Measurements from ENCODE around the gene ZNF423. TPM values are rescaled to one million over a fixed set of nuclear protein-coding genes. Genes with fewer than 3 reads are reported as not detected.

The ZNF423 gene
- total and polyA plus RNA-seq, 10 donors = 0.36 to 7.0 (median 3.7) TPM

DNA sequence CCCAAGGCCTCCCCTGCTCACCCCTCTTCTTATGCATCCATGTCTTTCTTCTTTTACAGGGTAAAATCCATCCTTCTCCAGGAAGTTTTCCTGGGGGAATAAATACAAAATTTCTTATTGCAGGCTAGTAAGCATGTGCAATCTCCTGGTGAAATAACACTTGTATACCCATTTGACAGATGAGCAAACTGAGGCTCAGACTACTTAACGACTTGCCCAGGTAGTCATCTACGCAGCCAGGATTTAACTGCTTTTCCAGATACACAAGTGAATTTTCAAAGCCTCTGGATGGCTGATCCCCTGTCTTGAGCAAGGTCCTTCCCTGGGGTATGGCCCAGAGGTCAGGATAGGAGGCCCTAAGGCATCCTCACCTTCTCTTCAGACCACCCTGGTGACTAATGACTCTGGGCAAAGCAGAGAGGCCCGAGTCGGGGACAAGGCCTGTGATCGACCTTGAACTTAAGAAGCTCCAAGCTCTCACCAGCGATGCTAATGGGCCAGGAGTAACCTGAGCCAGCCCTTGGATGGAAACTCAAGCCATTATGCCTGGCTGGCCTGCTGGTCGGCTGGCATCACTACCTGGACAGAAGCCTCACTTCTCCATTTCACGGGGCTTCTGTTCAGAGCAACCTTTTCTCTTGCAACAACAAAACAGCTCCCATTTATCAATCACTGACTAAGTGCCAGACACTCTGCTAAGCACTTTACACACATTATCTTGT is 33.1 kb downstream of the ZNF423 start:
- TF ChIP-seq CTCF (IDR thresholded peaks at IDR 0.05 in 8 of 11, conservative IDR thresholded peaks at IDR 0.05 in 3 of 11) = no peak
- no peak for TF ChIP-seq POLR2A (IDR thresholded peaks at IDR 0.05)
- no peak for TF ChIP-seq POLR2AphosphoS5 (IDR thresholded peaks at IDR 0.05)
- Histone ChIP-seq H3K36me3 (no peaks in the 10 kb centered on the region), H3K9me3 (no peaks in the 10 kb centered on the region), H3K27me3 (replicated peaks in 1 of 7) (no peaks in the 10 kb centered on the region), H3K4me3 (no peak overlapping the region), H3K4me1 (peaks cover 0 to 27% (median 10%) of the 10 kb centered on the region in 6 donors), H3K27ac (no peak overlapping the region)
- 77 to 85% (median 80%) methylated on average over 7 to 8 of the region's 8 CpGs for WGBS, 5 donors
- no peak for DNase-seq
- intact Hi-C loops (cut with DNase I; ENCODE audit: low total_unique reads) = no loop called here

DNA sequence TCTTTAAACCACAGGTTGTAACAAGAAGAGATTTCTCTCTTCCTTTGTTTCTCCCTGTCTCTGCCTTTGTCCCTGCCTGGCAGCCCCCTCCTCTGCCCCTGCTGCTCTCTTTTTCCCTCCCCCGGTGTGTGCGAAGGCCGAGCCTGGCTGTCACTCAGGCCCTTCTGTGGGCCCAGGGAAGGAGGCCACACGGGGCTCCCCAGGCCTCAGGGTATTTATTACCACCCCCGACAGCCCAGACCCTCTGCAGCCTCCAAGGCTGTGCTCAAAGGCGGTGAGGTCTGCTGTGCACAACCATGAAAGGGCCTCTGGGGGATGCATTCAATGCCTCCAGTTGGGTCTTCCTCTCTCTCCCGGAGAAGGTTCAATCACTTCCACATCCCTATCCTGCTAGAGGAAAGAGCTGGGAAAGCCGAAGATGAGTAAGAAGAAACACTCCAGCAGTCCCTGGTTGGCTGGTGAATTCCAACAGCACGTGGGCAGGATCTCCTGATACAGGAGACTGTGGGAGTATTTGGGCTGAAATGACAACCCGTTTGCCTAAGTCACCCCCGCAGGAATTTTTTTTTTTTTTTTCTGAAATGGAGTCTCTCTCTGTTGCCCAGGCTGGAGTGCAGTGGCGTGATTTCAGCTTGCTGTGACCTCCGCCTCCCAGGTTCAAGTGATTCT is 34.2 kb downstream of the ZNF423 start:
- TF ChIP-seq CTCF (IDR thresholded peaks at IDR 0.05 in 8 of 11, conservative IDR thresholded peaks at IDR 0.05 in 3 of 11) (no peak), POLR2A (IDR thresholded peaks at IDR 0.05) (no peak), POLR2AphosphoS5 (IDR thresholded peaks at IDR 0.05) (no peak)
- Histone ChIP-seq H3K4me3 (no peak overlapping the region), H3K9me3 (no peaks in the 10 kb centered on the region), H3K27ac (no peak overlapping the region), H3K27me3 (replicated peaks in 1 of 7) (no peaks in the 10 kb centered on the region), H3K36me3 (no peaks in the 10 kb centered on the region), H3K4me1 (peaks cover 0 to 27% (median 10%) of the 10 kb centered on the region in 6 donors)
- 81 to 88% (median 86%) methylated on average over 13 of the region's 13 CpGs for WGBS, 5 donors
- no peak for DNase-seq
- intact Hi-C loops (cut with DNase I; ENCODE audit: low total_unique reads) = no loop called here

- H3K27ac ChIP-seq = no peak overlapping the region
- H3K27me3 ChIP-seq (replicated peaks in 1 of 7) = no peaks in the 10 kb centered on the region
- DNase-seq = no peak
- 81 to 95% (median 89%) methylated on average over 9 of the region's 9 CpGs for WGBS, 5 donors
- peaks cover 0 to 24% (median 10%) of the 10 kb centered on the region in 6 donors for H3K4me1 ChIP-seq
- no peaks in the 10 kb centered on the region for H3K36me3 ChIP-seq
- H3K9me3 ChIP-seq = no peaks in the 10 kb centered on the region
- intact Hi-C loops (cut with DNase I; ENCODE audit: low total_unique reads) = no loop called here
- no peak overlapping the region for H3K4me3 ChIP-seq
- no peak for TF ChIP-seq POLR2AphosphoS5 (IDR thresholded peaks at IDR 0.05)
- no peak for TF ChIP-seq CTCF (IDR thresholded peaks at IDR 0.05 in 8 of 11, conservative IDR thresholded peaks at IDR 0.05 in 3 of 11)
- no peak for TF ChIP-seq POLR2A (IDR thresholded peaks at IDR 0.05)
Measured at GRCh38 chr16:49821156-49821555, 34.8 kb downstream of the ZNF423 start.

DNA sequence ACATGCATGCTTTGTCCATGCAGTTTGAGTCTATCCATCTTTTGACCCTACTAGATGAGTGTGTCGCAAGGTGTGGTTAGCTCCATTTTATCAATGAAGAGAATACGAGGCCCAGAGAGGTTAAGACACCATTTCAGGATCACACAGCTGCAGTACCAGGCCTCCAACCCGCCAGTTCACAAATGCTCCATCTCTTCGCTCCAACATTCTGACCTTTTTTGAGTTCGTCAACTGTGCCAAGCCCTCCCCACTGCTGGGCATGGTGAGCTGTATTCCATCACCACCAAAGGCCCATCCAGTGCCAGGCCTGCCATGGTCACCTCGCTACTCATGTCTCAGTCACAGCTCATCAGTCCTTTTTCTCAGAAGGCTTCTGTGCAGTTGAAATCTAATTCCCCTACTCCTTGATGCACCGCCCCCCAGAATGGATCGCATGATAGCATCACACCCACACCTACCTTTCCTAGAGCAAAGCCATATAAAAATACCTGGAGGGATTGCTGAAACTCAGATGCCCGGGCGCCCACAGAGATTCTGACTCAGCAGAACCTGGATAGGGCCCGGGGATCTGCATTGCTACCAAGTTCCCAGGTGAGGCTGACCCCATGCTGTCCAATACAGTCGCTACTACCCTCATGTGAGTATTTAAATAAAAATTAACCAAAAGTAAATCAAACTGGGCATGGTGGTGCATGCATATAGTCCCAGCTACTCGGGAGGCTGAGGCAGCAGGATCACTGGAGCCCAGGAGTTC is 38.0 kb downstream of the ZNF423 start:
- intact Hi-C loops (cut with DNase I; ENCODE audit: low total_unique reads) = no loop called here
- TF ChIP-seq CTCF (IDR thresholded peaks at IDR 0.05 in 8 of 11, conservative IDR thresholded peaks at IDR 0.05 in 3 of 11) = no peak
- no peak for TF ChIP-seq POLR2A (IDR thresholded peaks at IDR 0.05)
- no peak for TF ChIP-seq POLR2AphosphoS5 (IDR thresholded peaks at IDR 0.05)
- no peaks in the 10 kb centered on the region for H3K27me3 ChIP-seq (replicated peaks in 1 of 7)
- H3K36me3 ChIP-seq = no peaks in the 10 kb centered on the region
- no peak overlapping the region for H3K4me3 ChIP-seq
- no peaks in the 10 kb centered on the region for H3K9me3 ChIP-seq
- H3K27ac ChIP-seq = no peak overlapping the region
- peaks cover 0 to 9% (median 0%) of the 10 kb centered on the region in 6 donors for H3K4me1 ChIP-seq
- DNase-seq = no peak
- WGBS, 5 donors = 88 to 93% (median 92%) methylated on average over 13 of the region's 13 CpGs
